Measurements from ENCODE around the gene GAST. TPM values are rescaled to one million over a fixed set of nuclear protein-coding genes. Genes with fewer than 3 reads are reported as not detected.
"Not testable (repeated sequence)": the region's sequence is repeated elsewhere in the genome, so short reads cannot be mapped to it uniquely, and the experiment has no call there.

GAST gene
- total RNA-seq, 4 donors from 2014 or later = not detected

DNA sequence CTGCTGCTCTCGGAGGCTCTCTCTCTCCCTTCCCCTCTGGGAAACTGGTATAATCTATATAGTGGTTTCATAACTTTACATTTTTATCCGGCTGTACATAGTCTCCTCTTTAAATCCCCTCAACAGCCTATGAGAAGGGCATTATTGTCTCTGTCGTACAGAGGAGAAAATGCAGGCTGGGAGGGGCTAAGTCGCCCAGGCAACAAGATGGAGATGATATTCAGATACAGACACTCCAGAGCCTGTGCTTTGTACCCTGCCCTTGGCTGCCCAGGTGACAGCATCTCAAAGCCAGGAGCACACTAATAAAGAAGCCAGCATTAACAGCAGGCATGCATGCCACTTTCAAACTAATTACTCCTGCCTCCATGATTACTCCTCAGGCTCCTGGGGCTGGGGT is 28.1 kb upstream of the GAST start:
- DNase-seq (ENCODE audit: extremely low spot score) = no peak
- H3K36me3 ChIP-seq = no peaks in the 10 kb centered on the region
- no peaks in the 10 kb centered on the region for H3K9me3 ChIP-seq
- H3K27ac ChIP-seq (replicated peaks in 1 of 4) = no peak overlapping the region
- TF ChIP-seq POLR2A (IDR thresholded peaks at IDR 0.05; ENCODE audit: low read depth) = no peak
- no peak for TF ChIP-seq EP300 (IDR thresholded peaks at IDR 0.05)
- TF ChIP-seq, protein P1, sequence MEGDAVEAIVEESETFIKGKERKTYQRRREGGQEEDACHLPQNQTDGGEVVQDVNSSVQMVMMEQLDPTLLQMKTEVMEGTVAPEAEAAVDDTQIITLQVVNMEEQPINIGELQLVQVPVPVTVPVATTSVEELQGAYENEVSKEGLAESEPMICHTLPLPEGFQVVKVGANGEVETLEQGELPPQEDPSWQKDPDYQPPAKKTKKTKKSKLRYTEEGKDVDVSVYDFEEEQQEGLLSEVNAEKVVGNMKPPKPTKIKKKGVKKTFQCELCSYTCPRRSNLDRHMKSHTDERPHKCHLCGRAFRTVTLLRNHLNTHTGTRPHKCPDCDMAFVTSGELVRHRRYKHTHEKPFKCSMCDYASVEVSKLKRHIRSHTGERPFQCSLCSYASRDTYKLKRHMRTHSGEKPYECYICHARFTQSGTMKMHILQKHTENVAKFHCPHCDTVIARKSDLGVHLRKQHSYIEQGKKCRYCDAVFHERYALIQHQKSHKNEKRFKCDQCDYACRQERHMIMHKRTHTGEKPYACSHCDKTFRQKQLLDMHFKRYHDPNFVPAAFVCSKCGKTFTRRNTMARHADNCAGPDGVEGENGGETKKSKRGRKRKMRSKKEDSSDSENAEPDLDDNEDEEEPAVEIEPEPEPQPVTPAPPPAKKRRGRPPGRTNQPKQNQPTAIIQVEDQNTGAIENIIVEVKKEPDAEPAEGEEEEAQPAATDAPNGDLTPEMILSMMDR (IDR thresholded peaks at IDR 0.05) = no peak
- TF ChIP-seq POLR2AphosphoS5 (IDR thresholded peaks at IDR 0.05) = no peak
- 53% methylated on average over 4 of the region's 4 CpGs for WGBS
- H3K27me3 ChIP-seq = no peaks in the 10 kb centered on the region
- no peak overlapping the region for H3K4me3 ChIP-seq
- intact Hi-C loops (cut with DNase I) = no loop called here
- H3K4me1 ChIP-seq = peaks cover 7 to 10% (median 8%) of the 10 kb centered on the region in 4 donors

GRCh38 chr17:41685753-41686152 is 26.4 kb upstream of the GAST start:
- intact Hi-C loops (cut with DNase I); H3K27me3 ChIP-seq; H3K9me3 ChIP-seq; H3K27ac ChIP-seq (replicated peaks in 1 of 4); DNase-seq (ENCODE audit: extremely low spot score); H3K4me3 ChIP-seq: not testable (repeated sequence)
- Histone ChIP-seq H3K4me1 (peaks cover 16 to 20% (median 19%) of the 10 kb centered on the region in 4 donors), H3K36me3 (peaks cover 11 to 14% (median 13%) of the 10 kb centered on the region in 4 donors)
- WGBS = 93% methylated on average over 13 of the region's 13 CpGs

GRCh38 chr17:41686281-41686680 is 25.9 kb upstream of the GAST start:
- Histone ChIP-seq H3K4me3 (no peak overlapping the region), H3K27ac (replicated peaks in 1 of 4) (no peak overlapping the region), H3K4me1 (peaks cover 22 to 25% (median 24%) of the 10 kb centered on the region in 4 donors), H3K27me3 (no peaks in the 10 kb centered on the region), H3K9me3 (no peaks in the 10 kb centered on the region), H3K36me3 (peaks cover 16 to 20% (median 19%) of the 10 kb centered on the region in 4 donors)
- intact Hi-C loops (cut with DNase I) = no loop called here
- TF ChIP-seq POLR2AphosphoS5 (IDR thresholded peaks at IDR 0.05) (no peak), POLR2A (IDR thresholded peaks at IDR 0.05; ENCODE audit: low read depth) (no peak), EP300 (IDR thresholded peaks at IDR 0.05) (no peak)
- TF ChIP-seq, protein P1 (IDR thresholded peaks at IDR 0.05) = no peak
- DNase-seq (ENCODE audit: extremely low spot score) = no peak
- WGBS = 89% methylated on average over 4 of the region's 4 CpGs

DNA sequence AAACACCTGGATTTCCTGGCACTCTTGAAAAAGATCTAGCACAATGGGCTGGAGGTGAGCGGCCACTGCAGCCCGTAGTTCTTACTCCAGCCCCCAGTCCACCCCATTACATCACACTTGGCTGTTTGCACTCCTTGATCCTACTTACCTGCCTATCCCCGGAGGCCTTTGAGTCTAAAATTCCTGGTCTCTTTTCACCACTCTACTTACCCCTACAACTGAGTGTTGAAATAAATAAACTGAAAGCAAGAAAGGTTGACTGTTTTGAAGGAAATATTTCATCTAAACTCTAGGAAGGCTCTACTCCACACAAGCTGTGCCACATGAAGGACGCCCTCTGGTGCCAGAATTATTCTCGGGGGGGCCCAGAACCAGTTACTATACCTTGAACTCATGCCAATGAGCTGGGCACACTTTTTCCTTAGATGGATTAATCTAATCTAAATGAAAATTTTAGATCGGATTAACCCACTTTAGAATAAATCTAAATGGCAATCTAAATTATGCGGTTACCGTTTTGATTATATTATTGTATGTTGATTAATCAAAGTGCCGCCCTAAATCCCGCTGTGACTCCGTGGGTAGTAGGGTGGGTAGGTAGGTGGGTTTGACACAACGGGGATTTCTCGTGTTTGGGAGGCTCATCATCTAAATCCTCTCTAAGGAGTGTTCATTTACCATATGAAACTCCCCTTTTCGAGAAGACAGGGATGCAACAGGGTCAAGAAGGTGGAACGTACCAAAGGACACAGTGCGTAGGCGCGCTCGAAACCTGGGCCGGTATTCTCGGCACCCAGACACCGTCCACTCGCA is 24.1 kb upstream of the GAST start:
- peak overlapping the region; percentile 74 to 94 (median 90) for H3K4me3 ChIP-seq
- H3K27ac ChIP-seq (replicated peaks in 1 of 4) = peak overlapping the region; percentile 98 to 100 (median 100)
- peaks cover 33 to 37% (median 36%) of the 10 kb centered on the region in 4 donors for H3K36me3 ChIP-seq
- no peaks in the 10 kb centered on the region for H3K27me3 ChIP-seq
- DNase-seq (ENCODE audit: extremely low spot score) = no peak
- peaks cover 27 to 42% (median 34%) of the 10 kb centered on the region in 4 donors for H3K4me1 ChIP-seq
- intact Hi-C loops (cut with DNase I) = no loop called here
- peak in 1 of 2 donors; percentile 98 for TF ChIP-seq POLR2AphosphoS5 (IDR thresholded peaks at IDR 0.05)
- TF ChIP-seq POLR2A (IDR thresholded peaks at IDR 0.05; ENCODE audit: low read depth) = no peak
- no peaks in the 10 kb centered on the region for H3K9me3 ChIP-seq
- WGBS = 6% methylated on average over 23 of the region's 23 CpGs

DNA sequence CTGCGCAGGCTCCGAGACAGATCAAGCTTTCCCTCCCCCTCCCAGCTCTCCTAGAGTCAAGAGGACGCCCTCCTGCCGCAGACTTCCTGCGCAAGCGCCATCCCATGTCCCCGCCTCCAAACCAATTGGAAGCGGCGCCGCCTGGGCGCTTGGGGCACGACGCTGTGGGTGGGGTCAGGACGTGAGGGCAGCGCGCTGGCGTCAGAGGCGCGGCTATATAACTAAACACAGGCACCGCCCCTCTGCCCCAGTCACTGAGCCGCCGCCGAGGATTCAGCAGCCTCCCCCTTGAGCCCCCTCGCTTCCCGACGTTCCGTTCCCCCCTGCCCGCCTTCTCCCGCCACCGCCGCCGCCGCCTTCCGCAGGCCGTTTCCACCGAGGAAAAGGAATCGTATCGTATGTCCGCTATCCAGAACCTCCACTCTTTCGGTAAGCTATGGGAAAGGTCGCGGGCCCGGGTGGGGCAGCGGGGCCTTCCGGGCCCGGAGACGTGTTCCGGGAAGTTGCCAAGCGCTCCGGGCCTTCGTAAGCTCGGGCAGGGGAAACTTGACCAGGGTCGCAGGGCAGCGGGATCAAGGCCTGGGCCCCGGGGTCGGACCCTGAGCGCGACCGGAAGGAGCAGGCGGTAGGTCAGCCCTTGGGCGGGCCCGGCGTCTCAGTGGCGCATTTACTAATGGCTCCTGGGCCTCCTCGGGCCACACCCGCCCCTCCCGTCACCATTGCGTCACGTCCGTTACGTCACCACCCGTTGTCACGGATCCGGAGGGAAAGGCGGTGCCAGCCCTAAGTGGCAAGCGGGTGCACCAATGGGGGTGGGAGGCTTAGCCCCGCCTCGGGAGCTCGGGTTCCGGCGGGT is 23.3 kb upstream of the GAST start, which contains the start of gene EIF1:
Gene EIF1 (plus strand): TSS at position 245 of the 856 bp plus-strand sequence. CDS start 154 bp downstream, at position 399.
- H3K27ac ChIP-seq (replicated peaks in 1 of 4) = peak within 1 kb of the TSS; percentile 98 to 100 (median 100)
- H3K4me1 ChIP-seq = peaks cover 27 to 44% (median 34%) of the 10 kb centered on the region in 4 donors
- peaks cover 42 to 46% (median 44%) of the 10 kb centered on the region in 4 donors for H3K36me3 ChIP-seq
- 0% methylated on average over 30 of the region's 81 CpGs for WGBS
- intact Hi-C loops (cut with DNase I) = no loop called here
- H3K4me3 ChIP-seq = peak within 1 kb of the TSS; percentile 74 to 94 (median 90)
- peak; percentile 100 for DNase-seq (ENCODE audit: extremely low spot score)
- H3K27me3 ChIP-seq = no peaks in the 10 kb centered on the region
- peak; percentile 100 for TF ChIP-seq POLR2A (IDR thresholded peaks at IDR 0.05; ENCODE audit: low read depth)
- no peak for TF ChIP-seq EP300 (IDR thresholded peaks at IDR 0.05)
- TF ChIP-seq, protein P1 (IDR thresholded peaks at IDR 0.05) = no peak
- peak; percentile 100 for TF ChIP-seq POLR2AphosphoS5 (IDR thresholded peaks at IDR 0.05)
- H3K9me3 ChIP-seq = no peaks in the 10 kb centered on the region
